ENCODE data around the gene SLC39A11.
"Not testable (repeated sequence)": the region's sequence is repeated elsewhere in the genome, so short reads cannot be mapped to it uniquely, and the experiment has no call there.

The SLC39A11 gene

GRCh38 chr17:72946156-72946555 lies 146.3 kb downstream of the SLC39A11 start:
- no peak for TF ChIP-seq POLR2AphosphoS5 (IDR thresholded peaks at IDR 0.05; ENCODE audit: low read depth, low read length)
- TF ChIP-seq POU2F2 (IDR thresholded peaks at IDR 0.05; ENCODE audit: low read depth, low read length), result no peak
- no peak for TF ChIP-seq POLR2A (IDR thresholded peaks at IDR 0.05; ENCODE audit: low read depth, low read length)
- TF ChIP-seq TAF1 (IDR thresholded peaks at IDR 0.05; ENCODE audit: low read depth, low read length), result no peak
- no peak for DNase-seq (ENCODE audit: insufficient read length, low spot score)
- FAIRE-seq, result no peak

- TF ChIP-seq POU2F2 (IDR thresholded peaks at IDR 0.05; ENCODE audit: low read depth, low read length) (no peak), POLR2A (IDR thresholded peaks at IDR 0.05; ENCODE audit: low read depth, low read length) (no peak), TAF1 (IDR thresholded peaks at IDR 0.05; ENCODE audit: low read depth, low read length) (no peak), PAX5 (IDR thresholded peaks at IDR 0.05; ENCODE audit: insufficient read depth, low read length, severe bottlenecking) (no peak), SPI1 (IDR thresholded peaks at IDR 0.05; ENCODE audit: low read depth, low read length) (no peak), POLR2AphosphoS5 (IDR thresholded peaks at IDR 0.05; ENCODE audit: low read depth, low read length) (no peak)
- no peak for DNase-seq (ENCODE audit: insufficient read length, low spot score)
- no peak for FAIRE-seq
These were observed 147.0 kb downstream of the SLC39A11 start for GRCh38 chr17:72945473-72945872.

- DNase-seq (ENCODE audit: insufficient read length, low spot score), result no peak
- no peak for FAIRE-seq
- TF ChIP-seq PAX5 (IDR thresholded peaks at IDR 0.05; ENCODE audit: insufficient read depth, low read length, severe bottlenecking) (no peak), POLR2A (IDR thresholded peaks at IDR 0.05; ENCODE audit: low read depth, low read length) (no peak), SPI1 (IDR thresholded peaks at IDR 0.05; ENCODE audit: low read depth, low read length) (no peak), POLR2AphosphoS5 (IDR thresholded peaks at IDR 0.05; ENCODE audit: low read depth, low read length) (no peak), POU2F2 (IDR thresholded peaks at IDR 0.05; ENCODE audit: low read depth, low read length) (no peak), TAF1 (IDR thresholded peaks at IDR 0.05; ENCODE audit: low read depth, low read length) (no peak)
These were observed 148.4 kb downstream of the SLC39A11 start for GRCh38 chr17:72943826-72944689.

- DNase-seq (ENCODE audit: insufficient read length, low spot score) (no peak), FAIRE-seq (no peak)
- TF ChIP-seq POU2F2 (IDR thresholded peaks at IDR 0.05; ENCODE audit: low read depth, low read length) (no peak), POLR2AphosphoS5 (IDR thresholded peaks at IDR 0.05; ENCODE audit: low read depth, low read length) (no peak)
These were observed 149.9 kb downstream of the SLC39A11 start for GRCh38 chr17:72942579-72942978.

- DNase-seq (ENCODE audit: insufficient read length, low spot score), result no peak
- FAIRE-seq, result no peak
- TF ChIP-seq TAF1 (IDR thresholded peaks at IDR 0.05; ENCODE audit: low read depth, low read length), result no peak
- no peak for TF ChIP-seq SPI1 (IDR thresholded peaks at IDR 0.05; ENCODE audit: low read depth, low read length)
- TF ChIP-seq PAX5 (IDR thresholded peaks at IDR 0.05; ENCODE audit: insufficient read depth, low read length, severe bottlenecking), result no peak
- TF ChIP-seq POLR2A (IDR thresholded peaks at IDR 0.05; ENCODE audit: low read depth, low read length), result no peak
- TF ChIP-seq POLR2AphosphoS5 (IDR thresholded peaks at IDR 0.05; ENCODE audit: low read depth, low read length), result no peak
- no peak for TF ChIP-seq POU2F2 (IDR thresholded peaks at IDR 0.05; ENCODE audit: low read depth, low read length)
These were observed 152.0 kb downstream of the SLC39A11 start for GRCh38 chr17:72940496-72940895.

- no peak for FAIRE-seq
- TF ChIP-seq POU2F2 (IDR thresholded peaks at IDR 0.05; ENCODE audit: low read depth, low read length), result no peak
- no peak for TF ChIP-seq POLR2A (IDR thresholded peaks at IDR 0.05; ENCODE audit: low read depth, low read length)
- TF ChIP-seq SPI1 (IDR thresholded peaks at IDR 0.05; ENCODE audit: low read depth, low read length), result no peak
- TF ChIP-seq TAF1 (IDR thresholded peaks at IDR 0.05; ENCODE audit: low read depth, low read length), result no peak
- TF ChIP-seq PAX5 (IDR thresholded peaks at IDR 0.05; ENCODE audit: insufficient read depth, low read length, severe bottlenecking), result no peak
- no peak for TF ChIP-seq POLR2AphosphoS5 (IDR thresholded peaks at IDR 0.05; ENCODE audit: low read depth, low read length)
- DNase-seq (ENCODE audit: insufficient read length, low spot score), result no peak
These were observed 154.0 kb downstream of the SLC39A11 start for GRCh38 chr17:72938482-72938881.

- FAIRE-seq (no peak), DNase-seq (ENCODE audit: insufficient read length, low spot score) (no peak)
- TF ChIP-seq SPI1 (IDR thresholded peaks at IDR 0.05; ENCODE audit: low read depth, low read length), result no peak
- no peak for TF ChIP-seq POU2F2 (IDR thresholded peaks at IDR 0.05; ENCODE audit: low read depth, low read length)
- TF ChIP-seq PAX5 (IDR thresholded peaks at IDR 0.05; ENCODE audit: insufficient read depth, low read length, severe bottlenecking), result no peak
- TF ChIP-seq POLR2A (IDR thresholded peaks at IDR 0.05; ENCODE audit: low read depth, low read length), result no peak
- TF ChIP-seq POLR2AphosphoS5 (IDR thresholded peaks at IDR 0.05; ENCODE audit: low read depth, low read length), result no peak
- no peak for TF ChIP-seq TAF1 (IDR thresholded peaks at IDR 0.05; ENCODE audit: low read depth, low read length)
These were observed 154.8 kb downstream of the SLC39A11 start for GRCh38 chr17:72937707-72938106.

- FAIRE-seq; DNase-seq (ENCODE audit: insufficient read length, low spot score): not testable (repeated sequence)
These were observed 155.2 kb downstream of the SLC39A11 start for GRCh38 chr17:72937254-72937653.

GRCh38 chr17:72935984-72936383 lies 156.5 kb downstream of the SLC39A11 start:
- no peak for TF ChIP-seq POLR2AphosphoS5 (IDR thresholded peaks at IDR 0.05; ENCODE audit: low read depth, low read length)
- no peak for TF ChIP-seq SPI1 (IDR thresholded peaks at IDR 0.05; ENCODE audit: low read depth, low read length)
- TF ChIP-seq POU2F2 (IDR thresholded peaks at IDR 0.05; ENCODE audit: low read depth, low read length), result no peak
- TF ChIP-seq PAX5 (IDR thresholded peaks at IDR 0.05; ENCODE audit: insufficient read depth, low read length, severe bottlenecking), result no peak
- no peak for TF ChIP-seq TAF1 (IDR thresholded peaks at IDR 0.05; ENCODE audit: low read depth, low read length)
- TF ChIP-seq POLR2A (IDR thresholded peaks at IDR 0.05; ENCODE audit: low read depth, low read length), result no peak
- no peak for DNase-seq (ENCODE audit: insufficient read length, low spot score)
- FAIRE-seq, result no peak

GRCh38 chr17:72934927-72935326 lies 157.6 kb downstream of the SLC39A11 start:
- FAIRE-seq (no peak), DNase-seq (ENCODE audit: insufficient read length, low spot score) (no peak)
- TF ChIP-seq POLR2AphosphoS5 (IDR thresholded peaks at IDR 0.05; ENCODE audit: low read depth, low read length) (no peak), POU2F2 (IDR thresholded peaks at IDR 0.05; ENCODE audit: low read depth, low read length) (no peak), SPI1 (IDR thresholded peaks at IDR 0.05; ENCODE audit: low read depth, low read length) (no peak), PAX5 (IDR thresholded peaks at IDR 0.05; ENCODE audit: insufficient read depth, low read length, severe bottlenecking) (no peak), TAF1 (IDR thresholded peaks at IDR 0.05; ENCODE audit: low read depth, low read length) (no peak), POLR2A (IDR thresholded peaks at IDR 0.05; ENCODE audit: low read depth, low read length) (no peak)

All from GM12891 (cell line).